Umbilical cord (tissue), 2 donors: ENCODE data around the gene RNF17. TPM values are rescaled to one million over a fixed set of nuclear protein-coding genes. Genes with fewer than 3 reads are reported as not detected.

Source experiments
- DNase-seq: peaks from one replicate; pipeline ENCODE4 v3.0.0-alpha.2; 2015; ENCODE audit warnings: low spot score
- total RNA-seq: library from RNA; depleted of rRNA; stranded (reverse); fragments of >200 nt; gene quantifications from one replicate; pipeline ENCODE4 v1.2.3, GENCODE V29; 2014; ENCODE audit warnings: low replicate concordance; ENCODE audit not compliant: insufficient read depth

RNF17 gene
- total RNA-seq, 1 donor from 2014 or later = not detected

- DNase-seq = no peak
Observed at GRCh38 chr13:24899601-24900000, 135.6 kb downstream of the RNF17 start.

DNA sequence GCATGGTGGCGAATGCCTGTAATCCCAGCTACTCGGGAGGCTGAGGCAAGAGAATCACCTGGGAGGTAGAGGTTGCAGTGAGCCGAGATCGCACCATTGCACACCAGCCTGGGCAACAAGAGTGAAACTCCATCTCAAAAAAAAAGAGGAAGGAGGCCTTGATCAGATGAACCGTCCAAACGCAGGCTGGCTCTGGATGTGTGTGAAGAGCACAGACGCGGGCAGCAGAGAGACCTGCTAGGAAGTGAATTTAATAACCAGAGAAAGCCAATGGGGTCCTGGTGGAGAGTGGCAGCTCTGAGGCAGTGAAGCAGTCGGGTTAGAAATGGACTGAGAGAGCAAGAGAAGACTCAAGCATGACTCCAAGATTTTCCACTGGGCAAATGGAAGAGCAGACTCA, 136.5 kb downstream of the RNF17 start:
- DNase-seq = no peak

GRCh38 chr13:24905242-24905641, 141.3 kb downstream of the RNF17 start:
- DNase-seq = no peak

DNA sequence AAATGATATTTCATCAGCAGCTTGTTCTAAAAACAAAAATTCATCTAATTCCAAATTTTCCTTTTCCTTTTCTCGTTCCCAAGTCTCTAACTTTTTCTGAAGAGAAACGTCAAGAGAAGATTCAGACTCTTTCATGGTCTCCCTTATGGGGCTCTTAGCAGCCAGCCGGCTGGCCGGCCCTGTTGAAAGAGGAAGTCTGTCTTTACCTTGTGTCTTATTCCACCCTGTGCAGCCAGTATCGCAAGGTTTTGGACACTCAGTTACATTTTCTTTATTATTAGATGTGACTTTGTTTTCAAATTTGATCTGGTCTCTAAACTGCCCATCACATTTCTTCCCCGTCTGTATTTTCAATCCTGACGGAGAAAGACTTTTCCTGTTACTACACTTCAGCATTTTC, 142.3 kb downstream of the RNF17 start:
- no peak for DNase-seq

DNA sequence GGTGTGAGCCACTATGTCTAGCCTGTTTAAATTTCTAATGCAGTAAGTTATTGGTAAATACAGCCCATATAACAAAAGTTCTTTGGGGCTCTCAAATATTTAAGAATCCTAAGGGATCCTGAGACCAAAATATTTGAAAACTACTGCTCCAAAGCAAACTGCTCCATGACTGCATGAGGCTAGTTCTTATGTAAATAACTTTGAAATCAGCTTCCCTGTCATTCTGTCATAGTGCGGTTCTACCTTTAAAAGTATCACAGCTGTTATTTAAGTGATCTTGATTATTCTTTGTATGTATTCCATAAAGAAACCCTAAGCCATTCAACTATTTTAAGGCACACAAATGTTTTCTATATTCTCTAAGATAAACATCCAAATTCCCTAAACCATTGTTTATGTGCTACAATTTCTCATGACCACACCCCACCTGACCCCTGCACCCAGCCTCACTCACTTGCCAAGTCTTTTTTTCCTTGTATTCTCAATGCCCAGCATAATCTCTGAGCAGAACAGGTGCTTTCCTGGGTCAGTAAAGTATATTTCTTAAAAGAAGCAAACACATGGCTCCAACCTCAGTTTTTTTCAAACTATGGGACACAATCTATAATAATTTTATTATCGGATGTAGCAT, 146.6 kb downstream of the RNF17 start:
- no peak for DNase-seq

- DNase-seq = no peak
Observed at GRCh38 chr13:24911133-24911908, 147.4 kb downstream of the RNF17 start.

GRCh38 chr13:24916464-24916863, 152.5 kb downstream of the RNF17 start:
- no peak for DNase-seq

GRCh38 chr13:24921003-24921402, 157.0 kb downstream of the RNF17 start:
- no peak for DNase-seq

DNA sequence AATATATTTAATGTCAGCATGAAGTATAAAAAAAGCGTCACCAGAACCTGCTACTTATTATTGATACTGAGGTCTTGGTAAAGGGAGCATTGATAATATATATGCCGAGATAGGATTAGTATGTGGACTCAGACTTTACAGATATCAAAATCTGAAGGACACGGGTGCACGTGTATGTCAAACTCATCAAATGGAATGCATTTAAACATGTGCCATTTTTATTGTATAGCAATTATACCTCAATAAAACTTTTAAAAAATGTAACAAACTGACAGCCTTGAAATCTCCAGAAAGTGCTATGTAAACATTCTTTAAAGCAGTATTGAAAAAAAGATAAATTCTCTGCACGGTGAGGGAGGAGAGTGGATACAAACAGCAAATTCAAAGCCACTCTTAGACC, 157.9 kb downstream of the RNF17 start:
- DNase-seq = no peak

- no peak for DNase-seq
Observed at GRCh38 chr13:24922387-24922744, 158.4 kb downstream of the RNF17 start.

- peak; percentile 99 for DNase-seq
Observed at GRCh38 chr13:24922745-24923591, 159.0 kb downstream of the RNF17 start.

DNA sequence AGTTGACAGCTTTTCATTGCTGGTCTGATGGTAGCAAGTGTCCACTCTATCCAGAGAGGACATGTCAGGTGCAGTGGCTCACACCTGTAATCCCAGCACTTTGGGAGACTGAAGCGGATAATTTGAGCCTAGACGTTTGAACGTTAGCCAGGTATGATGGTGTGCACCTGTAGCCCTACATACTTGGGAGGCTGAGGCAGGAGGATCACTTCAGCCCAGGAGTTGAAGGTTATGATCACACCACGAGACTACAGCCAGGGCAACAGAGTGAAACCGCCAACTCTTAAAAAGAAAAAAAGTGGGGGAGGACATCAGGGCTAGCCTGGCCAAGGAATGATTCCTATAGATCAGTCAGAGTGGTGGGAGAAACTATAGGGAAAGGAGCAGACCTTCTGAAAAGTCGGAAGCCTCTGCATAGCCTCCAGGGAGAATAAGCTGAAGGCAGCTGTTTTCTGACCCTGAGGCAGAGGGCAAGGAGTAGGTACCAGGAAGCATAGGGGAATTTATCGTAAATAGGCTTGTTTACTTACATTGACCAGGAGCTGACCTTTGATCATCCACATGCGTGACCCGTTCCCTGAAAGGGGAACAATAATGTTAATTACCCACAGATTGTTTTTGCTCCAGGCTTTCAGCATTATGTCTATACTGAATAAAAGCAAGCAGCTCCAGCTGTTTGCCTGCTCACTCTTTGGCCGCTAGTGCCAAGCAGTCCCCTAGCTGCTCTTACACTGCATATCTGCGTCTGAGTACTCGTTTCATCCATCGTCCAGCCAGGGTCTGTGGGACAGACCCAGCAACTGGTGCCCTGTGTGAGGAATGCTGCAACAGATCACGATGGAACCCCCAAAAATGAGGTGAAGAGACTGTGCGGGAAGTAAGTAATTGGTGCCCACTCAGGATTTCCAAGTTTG, 161.6 kb downstream of the RNF17 start:
- no peak for DNase-seq

GRCh38 chr13:24927810-24928404, 163.9 kb downstream of the RNF17 start:
- no peak for DNase-seq

DNA sequence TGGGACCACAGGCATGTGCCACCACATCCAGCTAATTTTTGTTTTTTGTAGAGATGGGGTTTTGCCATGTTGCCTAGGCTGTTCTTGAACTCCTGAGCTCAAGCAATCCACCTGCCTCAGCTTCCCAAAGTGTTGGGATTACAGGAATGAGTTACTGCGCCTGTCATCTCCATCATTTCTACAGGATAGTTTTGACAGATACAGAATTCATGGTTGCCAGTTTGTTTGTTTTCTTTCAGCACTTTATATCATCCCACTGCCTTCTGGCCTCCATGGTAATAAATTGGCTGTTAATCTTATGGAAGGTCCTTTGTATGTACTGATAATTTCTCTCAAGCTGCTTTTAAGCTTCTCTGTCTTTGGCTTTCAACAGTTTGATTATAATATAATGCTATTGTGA, 165.2 kb downstream of the RNF17 start:
- DNase-seq = no peak

Other genes with a start within 250 kb of the RNF17 start
- gene ATP12A, start 83.8 kb upstream of the RNF17 start, total RNA-seq = not detected